ENCODE measurements around the gene IGSF10.

IGSF10 gene

DNA sequence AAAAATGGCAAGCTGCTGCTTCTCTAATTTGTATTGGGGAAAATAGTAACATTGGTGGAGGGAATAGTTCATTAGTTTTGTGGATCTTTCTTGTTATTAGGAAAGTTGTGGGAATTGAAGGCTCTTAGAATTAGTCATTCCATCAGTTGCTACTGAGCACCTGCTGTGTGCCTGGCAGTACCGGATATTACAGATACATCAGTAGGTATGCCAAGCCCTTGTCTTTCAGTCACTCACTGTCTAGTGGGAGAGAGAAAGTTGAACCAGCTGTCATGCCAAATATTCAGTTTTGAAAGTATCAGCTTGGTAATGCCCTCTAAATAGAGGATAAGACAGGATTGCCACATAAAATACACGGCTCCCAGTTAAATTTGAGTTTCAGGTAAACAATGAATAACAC lies 32.5 kb downstream of the IGSF10 start:
- Histone ChIP-seq H3K27me3 (no peaks in the 10 kb centered on the region), H3K4me1 (ENCODE audit: control insufficient read depth in 1 of 2, insufficient read depth in 1 of 2, low read depth in 1 of 2, low read length in 1 of 2) (peaks cover 0 to 6% of the 10 kb centered on the region in 2 experiments), H3K9me3 (no peaks in the 10 kb centered on the region), H3K4me3 (ENCODE audit: low read depth in 1 of 2, low read length in 1 of 2) (no peak overlapping the region), H3K27ac (no peak overlapping the region), H3K36me3 (no peaks in the 10 kb centered on the region)
- TF ChIP-seq, protein P1, sequence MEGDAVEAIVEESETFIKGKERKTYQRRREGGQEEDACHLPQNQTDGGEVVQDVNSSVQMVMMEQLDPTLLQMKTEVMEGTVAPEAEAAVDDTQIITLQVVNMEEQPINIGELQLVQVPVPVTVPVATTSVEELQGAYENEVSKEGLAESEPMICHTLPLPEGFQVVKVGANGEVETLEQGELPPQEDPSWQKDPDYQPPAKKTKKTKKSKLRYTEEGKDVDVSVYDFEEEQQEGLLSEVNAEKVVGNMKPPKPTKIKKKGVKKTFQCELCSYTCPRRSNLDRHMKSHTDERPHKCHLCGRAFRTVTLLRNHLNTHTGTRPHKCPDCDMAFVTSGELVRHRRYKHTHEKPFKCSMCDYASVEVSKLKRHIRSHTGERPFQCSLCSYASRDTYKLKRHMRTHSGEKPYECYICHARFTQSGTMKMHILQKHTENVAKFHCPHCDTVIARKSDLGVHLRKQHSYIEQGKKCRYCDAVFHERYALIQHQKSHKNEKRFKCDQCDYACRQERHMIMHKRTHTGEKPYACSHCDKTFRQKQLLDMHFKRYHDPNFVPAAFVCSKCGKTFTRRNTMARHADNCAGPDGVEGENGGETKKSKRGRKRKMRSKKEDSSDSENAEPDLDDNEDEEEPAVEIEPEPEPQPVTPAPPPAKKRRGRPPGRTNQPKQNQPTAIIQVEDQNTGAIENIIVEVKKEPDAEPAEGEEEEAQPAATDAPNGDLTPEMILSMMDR (IDR thresholded peaks at IDR 0.05) = no peak

GRCh38 chr3:151426341-151426657 lies 34.6 kb downstream of the IGSF10 start:
- H3K36me3 ChIP-seq = no peaks in the 10 kb centered on the region

GRCh38 chr3:151425627-151426340 lies 35.1 kb downstream of the IGSF10 start:
- TF ChIP-seq, protein P1 (IDR thresholded peaks at IDR 0.05) = no peak
- Histone ChIP-seq H3K36me3 (no peaks in the 10 kb centered on the region), H3K9me3 (no peaks in the 10 kb centered on the region), H3K4me1 (ENCODE audit: control insufficient read depth in 1 of 2, insufficient read depth in 1 of 2, low read depth in 1 of 2, low read length in 1 of 2) (peaks cover 6 to 14% of the 10 kb centered on the region in 2 experiments), H3K27ac (peak overlapping the region; percentile 8), H3K27me3 (no peaks in the 10 kb centered on the region), H3K4me3 (ENCODE audit: low read depth in 1 of 2, low read length in 1 of 2) (no peak overlapping the region)

More at GRCh38 chr3:151426341-151426657, 34.6 kb downstream of the IGSF10 start:
- peaks cover 6 to 14% of the 10 kb centered on the region in 2 experiments for H3K4me1 ChIP-seq (ENCODE audit: control insufficient read depth in 1 of 2, insufficient read depth in 1 of 2, low read depth in 1 of 2, low read length in 1 of 2)
- TF ChIP-seq, protein P1 (IDR thresholded peaks at IDR 0.05) = no peak
- no peaks in the 10 kb centered on the region for H3K27me3 ChIP-seq
- no peaks in the 10 kb centered on the region for H3K9me3 ChIP-seq
- no peak overlapping the region for H3K4me3 ChIP-seq (ENCODE audit: low read depth in 1 of 2, low read length in 1 of 2)
- peak overlapping the region; percentile 8 for H3K27ac ChIP-seq

DNA sequence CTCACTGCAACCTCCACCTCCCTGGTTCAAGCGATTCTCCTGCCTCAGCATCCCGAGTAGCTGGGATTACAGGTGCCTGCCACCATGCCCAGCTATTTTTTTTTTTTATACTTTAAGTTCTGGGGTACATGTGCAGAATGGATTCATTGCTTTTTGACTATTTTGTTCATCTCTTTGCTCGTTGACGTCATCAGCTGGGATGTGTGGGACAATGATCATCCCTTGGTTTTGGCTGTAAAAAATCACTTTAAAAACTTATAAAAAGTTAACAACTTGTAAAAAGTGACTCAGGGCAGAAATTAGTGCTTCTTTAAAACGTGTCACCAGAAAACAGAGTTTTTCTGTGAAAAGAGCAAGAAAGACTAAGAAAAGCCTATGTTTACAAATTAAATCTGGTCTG lies 37.8 kb downstream of the IGSF10 start:
- no peak overlapping the region for H3K27ac ChIP-seq
- TF ChIP-seq, protein P1 (IDR thresholded peaks at IDR 0.05) = no peak
- H3K4me1 ChIP-seq (ENCODE audit: control insufficient read depth in 1 of 2, insufficient read depth in 1 of 2, low read depth in 1 of 2, low read length in 1 of 2) = peaks cover 6 to 14% of the 10 kb centered on the region in 2 experiments
- H3K36me3 ChIP-seq = no peaks in the 10 kb centered on the region
- H3K27me3 ChIP-seq = no peaks in the 10 kb centered on the region
- H3K9me3 ChIP-seq = no peaks in the 10 kb centered on the region
- no peak overlapping the region for H3K4me3 ChIP-seq (ENCODE audit: low read depth in 1 of 2, low read length in 1 of 2)

- TF ChIP-seq, protein P1 (IDR thresholded peaks at IDR 0.05) = no peak
- peaks cover 6 to 14% of the 10 kb centered on the region in 2 experiments for H3K4me1 ChIP-seq (ENCODE audit: control insufficient read depth in 1 of 2, insufficient read depth in 1 of 2, low read depth in 1 of 2, low read length in 1 of 2)
- peak overlapping the region; percentile 41 for H3K27ac ChIP-seq
- H3K27me3 ChIP-seq = no peaks in the 10 kb centered on the region
- no peak overlapping the region for H3K4me3 ChIP-seq (ENCODE audit: low read depth in 1 of 2, low read length in 1 of 2)
- no peaks in the 10 kb centered on the region for H3K9me3 ChIP-seq
- H3K36me3 ChIP-seq = no peaks in the 10 kb centered on the region
Observed at GRCh38 chr3:151421938-151422337, 38.9 kb downstream of the IGSF10 start.

Data from neutrophil (primary cell).